HL-60/S4 treated with phorbol 12-myristate 13-acetate at 8.2 ng/mL for 4 days and 3 days (cell line): Measurements from ENCODE around the gene CASK.
"Not testable (repeated sequence)": the region's sequence is repeated elsewhere in the genome, so short reads cannot be mapped to it uniquely, and the experiment has no call there.

Experiments used
- in situ Hi-C: fragments of 300-500 bp; cut with MboI; formaldehyde crosslinking; loops from 2 replicates; pipeline ENCODE4 v1.15.0; 2022; ENCODE audit warnings: low sequenced_read_pairs

CASK gene

GRCh38 chrX:41739871-41740270, 183.5 kb downstream of the CASK start:
- in situ Hi-C loops, result loop anchor here (25.0 kb wide), 1 partner anchor 178 kb away; no protein-coding TSS in a partner anchor

- in situ Hi-C loops, result loop anchor here (25.0 kb wide), 1 partner anchor 175 kb away; no protein-coding TSS in a partner anchor
Measured at GRCh38 chrX:41737065-41737464, 186.3 kb downstream of the CASK start.

GRCh38 chrX:41734530-41734929, 188.8 kb downstream of the CASK start:
- in situ Hi-C loops, result loop anchor here (25.0 kb wide), 1 partner anchor 172 kb away; no protein-coding TSS in a partner anchor

GRCh38 chrX:41733939-41734338, 189.4 kb downstream of the CASK start:
- in situ Hi-C loops, result loop anchor here (25.0 kb wide), 1 partner anchor 172 kb away; no protein-coding TSS in a partner anchor

GRCh38 chrX:41732260-41732659, 191.1 kb downstream of the CASK start:
- in situ Hi-C loops, result loop anchor here (25.0 kb wide), 1 partner anchor 170 kb away; no protein-coding TSS in a partner anchor

- in situ Hi-C loops, result loop anchor here (25.0 kb wide), 1 partner anchor 168 kb away; no protein-coding TSS in a partner anchor
Measured at GRCh38 chrX:41730081-41730480, 193.3 kb downstream of the CASK start.

- in situ Hi-C loops, result loop anchor here (25.0 kb wide), 1 partner anchor 166 kb away; no protein-coding TSS in a partner anchor
Measured at GRCh38 chrX:41728125-41728524, 195.2 kb downstream of the CASK start.

- in situ Hi-C loops, result no loop called here
Measured at GRCh38 chrX:41723826-41724225, 199.5 kb downstream of the CASK start, which contains the start of gene GPR82. Gene GPR82 (plus strand): TSS chrX:41724181. CDS start chrX:41727027, 2,846 bp downstream.

GRCh38 chrX:41722816-41723618, 200.3 kb downstream of the CASK start:
- in situ Hi-C loops, result no loop called here

GRCh38 chrX:41722214-41722613, 201.1 kb downstream of the CASK start:
- in situ Hi-C loops, result no loop called here

GRCh38 chrX:41721590-41721989, 201.8 kb downstream of the CASK start:
- in situ Hi-C loops, result no loop called here

- in situ Hi-C loops, result no loop called here
Measured at GRCh38 chrX:41720125-41720779, 203.1 kb downstream of the CASK start.

GRCh38 chrX:41719610-41720009, 203.7 kb downstream of the CASK start:
- in situ Hi-C loops, result not testable (repeated sequence)

GRCh38 chrX:41718481-41719235, 204.7 kb downstream of the CASK start:
- in situ Hi-C loops, result no loop called here

- in situ Hi-C loops, result no loop called here
Measured at GRCh38 chrX:41716767-41717473, 206.4 kb downstream of the CASK start.

GRCh38 chrX:41716222-41716621, 207.1 kb downstream of the CASK start:
- in situ Hi-C loops, result no loop called here

- in situ Hi-C loops, result no loop called here
Measured at GRCh38 chrX:41711021-41711667, 212.2 kb downstream of the CASK start.

GRCh38 chrX:41708486-41708885, 214.9 kb downstream of the CASK start:
- in situ Hi-C loops, result no loop called here

- in situ Hi-C loops, result no loop called here
Measured at GRCh38 chrX:41707218-41707617, 216.1 kb downstream of the CASK start.
